GM21360 (cell line): ENCODE data around the gene FGA.
A peak's percentile ranks its signal among the peaks of the same experiment; 100 is the strongest.

ENCODE experiments used
- ATAC-seq: cut with Tn5 transposase; IDR thresholded peaks from one replicate; pipeline ENCODE4 v1.9.1; 2021; ENCODE audit warnings: mild to moderate bottlenecking, moderate library complexity; ENCODE audit not compliant: unreplicated experiment

FGA gene

DNA sequence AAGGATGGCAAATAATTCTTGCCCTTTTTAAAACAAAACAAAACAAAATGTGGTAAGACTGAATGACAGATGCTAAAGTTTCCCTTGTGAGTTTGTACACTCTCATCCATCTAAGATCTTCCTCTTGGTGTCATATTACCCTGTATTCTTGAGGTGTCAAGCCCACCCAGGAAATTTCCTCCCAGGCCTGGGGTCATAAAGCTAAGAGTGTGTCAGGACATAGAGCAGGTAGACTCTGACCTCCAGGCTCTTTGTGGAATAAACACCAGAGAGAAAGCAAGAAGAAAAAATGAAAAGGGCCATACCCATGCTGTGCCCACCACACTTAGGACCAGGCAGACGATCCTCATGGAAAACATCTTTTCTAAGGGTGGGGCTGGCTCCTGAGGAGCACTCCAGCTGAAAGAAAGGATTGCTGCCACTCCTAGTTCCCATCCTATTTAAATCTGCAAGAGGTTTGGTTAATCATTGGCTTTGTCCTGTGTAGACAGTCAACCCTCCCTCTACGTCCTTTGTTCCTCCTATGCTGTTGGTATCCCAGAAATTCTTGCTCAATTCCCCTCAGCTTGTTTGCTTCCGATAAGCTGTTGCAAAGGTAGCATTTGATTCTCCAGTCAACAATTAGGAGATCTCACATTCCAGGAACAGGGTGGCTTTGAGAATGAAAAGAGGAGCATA is at the start of gene FGA:
FGA (minus strand) TSS at position 414 of the 678 bp plus-strand sequence; CDS start at position 359, 55 bp downstream.
- no peak for ATAC-seq

DNA sequence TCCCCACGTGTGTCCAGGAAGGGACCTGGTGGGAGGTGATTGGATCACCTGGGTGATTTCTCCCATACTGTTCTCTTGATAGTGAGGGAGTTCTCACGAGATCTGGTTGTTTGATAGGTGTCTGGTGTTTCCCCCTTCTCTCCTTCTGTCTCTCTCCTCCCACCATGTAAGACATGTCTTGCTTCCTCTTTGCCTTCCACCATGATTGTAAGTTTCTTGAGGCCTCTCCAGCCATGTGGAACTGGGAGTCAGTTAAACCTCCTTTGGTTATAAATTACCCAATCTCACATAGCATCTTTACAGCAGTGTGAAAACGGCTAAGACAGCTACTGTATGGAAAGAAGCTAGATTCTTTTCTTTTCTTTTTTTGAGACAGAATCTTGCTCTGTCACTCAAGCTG is 43.5 kb upstream of the FGA start:
- no peak for ATAC-seq

DNA sequence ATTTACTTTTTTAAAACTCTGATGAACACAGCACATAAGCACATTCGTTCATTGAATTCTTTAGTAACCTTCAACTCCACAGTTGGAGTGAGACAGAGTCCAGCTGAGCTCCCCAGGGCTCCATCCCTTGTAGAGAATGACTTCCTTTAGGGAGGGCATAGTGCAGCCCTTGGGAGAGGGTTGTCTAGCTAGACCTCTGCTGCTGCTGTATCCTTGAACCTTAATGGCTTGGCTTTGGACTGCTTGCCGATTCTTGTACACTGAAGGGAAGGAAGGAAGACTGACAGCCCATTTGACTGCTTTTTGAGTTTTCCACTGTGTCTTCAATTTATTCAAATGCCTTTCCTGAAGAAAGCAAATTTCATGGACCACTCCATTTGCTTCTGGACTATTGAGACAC is 41.3 kb upstream of the FGA start:
- ATAC-seq: no peak

DNA sequence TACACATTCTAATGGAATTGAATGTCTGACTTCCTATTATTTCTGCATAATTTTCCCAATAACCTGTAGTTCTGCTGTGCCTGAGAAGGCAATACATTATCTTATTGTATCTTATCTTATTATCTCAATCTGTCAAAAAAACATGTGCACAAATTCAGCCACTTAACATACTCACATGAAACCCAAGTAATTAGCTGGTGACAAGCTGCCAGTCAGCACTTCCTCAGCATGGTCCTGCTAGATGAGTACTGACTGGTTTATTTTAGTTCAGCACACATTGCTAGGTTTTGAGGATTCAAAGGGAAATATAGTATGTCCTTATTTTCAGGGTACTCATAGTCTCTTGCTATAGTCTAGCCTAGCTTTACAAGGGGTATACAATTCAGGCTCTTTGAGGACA is 39.8 kb upstream of the FGA start:
- no peak for ATAC-seq

DNA sequence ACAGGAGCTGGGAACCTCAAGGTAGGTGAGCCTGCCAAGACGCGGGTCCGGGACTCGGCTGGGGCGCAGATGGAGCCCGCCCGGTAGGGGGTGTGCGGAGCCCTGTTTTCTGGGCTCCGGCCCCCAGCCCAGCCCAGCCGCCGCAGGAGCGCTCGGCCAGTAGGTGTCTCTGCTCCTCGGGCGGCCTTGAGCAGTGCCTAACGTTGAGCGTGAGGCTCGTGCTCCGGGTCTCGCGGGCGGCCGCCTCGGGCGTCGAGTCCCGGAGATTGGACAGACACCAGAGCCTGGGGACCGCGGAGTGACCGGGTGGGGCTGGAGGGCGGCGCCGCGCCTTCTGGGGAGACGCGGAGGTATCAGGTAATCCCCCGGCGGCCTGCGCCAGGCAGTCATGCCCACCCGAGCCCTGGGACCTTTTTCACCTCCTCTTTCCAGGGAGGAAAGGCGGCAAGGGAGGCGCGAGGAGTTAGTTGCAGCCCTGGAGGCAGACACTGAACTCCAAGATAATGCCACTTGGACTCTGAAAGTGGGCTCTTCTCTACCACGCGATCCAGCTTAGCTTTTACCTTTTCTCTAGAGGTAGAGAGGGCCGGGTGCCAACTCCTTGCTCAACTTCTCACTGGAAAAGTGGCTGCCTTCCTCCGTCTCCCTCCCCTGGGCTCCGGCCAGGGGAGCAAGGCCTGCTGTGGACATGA is 36.4 kb upstream of the FGA start:
- ATAC-seq: peak; percentile 97

DNA sequence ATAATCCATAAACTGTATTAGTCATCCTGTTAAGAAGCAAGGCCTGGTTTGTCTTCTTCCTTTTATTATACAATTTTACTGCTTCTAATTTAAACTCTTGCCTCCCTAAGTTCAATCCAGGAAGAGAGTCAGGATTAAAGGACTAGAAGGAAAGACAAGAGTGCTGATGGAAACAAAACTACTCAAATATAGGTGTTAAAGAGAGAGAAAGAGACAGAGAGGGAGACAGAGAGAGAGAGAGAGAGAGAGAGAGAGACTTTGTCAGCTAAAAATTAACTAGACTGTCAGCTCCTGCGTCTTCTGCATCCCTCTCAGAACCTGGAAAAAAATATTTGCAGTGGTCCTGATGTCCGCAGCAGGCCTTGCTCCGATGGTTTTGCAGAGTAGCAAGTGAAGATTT is 35.4 kb upstream of the FGA start:
- ATAC-seq: no peak

DNA sequence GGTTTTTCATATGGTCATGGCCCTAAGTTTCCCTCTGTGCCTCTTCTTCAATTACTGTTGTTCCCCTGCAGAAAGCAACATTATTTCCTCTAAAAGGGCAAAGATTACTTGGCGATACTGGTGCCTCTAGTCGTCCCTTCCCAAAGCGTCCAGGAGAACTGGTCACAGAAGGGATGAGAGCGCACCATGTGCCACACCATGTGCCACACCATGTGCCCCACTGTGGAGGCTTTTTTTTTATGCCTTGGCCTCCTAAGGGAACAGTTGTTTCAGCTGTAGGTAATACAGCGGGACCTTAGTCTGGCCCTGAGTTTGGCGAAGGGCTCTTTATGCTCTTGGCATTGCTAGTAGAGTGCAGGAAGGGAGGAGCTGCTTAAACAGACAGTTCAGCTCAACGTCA is 33.5 kb upstream of the FGA start:
- ATAC-seq: no peak

DNA sequence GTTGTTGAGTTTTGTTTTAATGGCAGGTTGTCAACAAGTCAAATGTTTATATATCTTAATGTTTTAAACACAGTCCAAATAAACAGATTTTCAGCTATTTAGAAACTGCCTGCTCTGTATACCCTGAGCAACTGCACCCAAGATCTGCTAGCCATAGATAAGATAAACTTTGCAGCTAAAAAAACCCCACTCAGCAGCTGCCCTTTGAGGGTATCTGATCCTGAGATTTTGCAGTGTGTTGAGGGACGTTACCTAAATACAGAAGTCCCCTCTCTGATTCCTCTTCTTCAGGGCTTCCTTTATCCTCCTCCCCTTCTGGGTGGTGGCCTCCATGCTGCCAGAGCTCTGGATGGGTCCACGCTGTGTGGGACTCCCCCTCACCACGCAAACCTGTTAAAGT is 32.9 kb upstream of the FGA start:
- no peak for ATAC-seq

DNA sequence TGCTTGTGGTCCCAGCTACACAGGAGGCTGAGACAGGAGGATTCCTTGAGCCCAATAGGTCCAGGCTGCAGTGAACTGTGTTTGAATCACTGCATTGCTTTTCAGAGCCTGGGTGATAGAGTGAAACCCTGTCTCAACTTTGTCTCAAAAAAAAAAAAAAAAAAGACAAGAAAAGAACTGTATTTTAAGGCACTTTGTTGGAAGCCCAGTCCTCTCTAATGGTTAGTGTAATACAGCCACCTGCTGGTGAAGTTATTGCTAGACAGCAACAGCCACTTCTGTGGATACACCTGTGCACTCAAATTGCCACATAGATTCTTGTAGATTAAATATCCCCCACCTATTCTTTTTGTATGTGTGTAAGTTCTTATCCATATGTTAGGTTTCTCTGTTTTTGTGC is 32.1 kb upstream of the FGA start:
- peak; percentile 40 for ATAC-seq

DNA sequence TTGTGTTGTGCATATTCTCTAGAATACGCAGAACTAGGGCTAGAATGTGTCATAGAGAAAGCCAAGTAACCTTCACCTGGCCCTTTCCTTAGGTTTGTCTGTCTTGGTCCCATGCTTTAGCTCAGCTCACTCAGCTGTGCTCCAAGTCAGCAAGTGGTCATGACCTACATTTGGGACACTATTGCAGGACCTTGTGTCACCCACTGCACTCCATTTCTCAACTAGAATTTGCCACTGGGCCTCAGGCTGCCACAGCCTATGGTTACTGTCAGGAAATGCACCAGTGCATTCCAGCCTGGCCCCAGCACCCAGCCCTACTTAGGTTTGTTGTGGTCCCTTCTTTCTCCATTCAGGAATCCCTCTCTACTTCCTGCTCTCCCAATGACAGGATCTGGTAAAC is 29.6 kb upstream of the FGA start:
- no peak for ATAC-seq

DNA sequence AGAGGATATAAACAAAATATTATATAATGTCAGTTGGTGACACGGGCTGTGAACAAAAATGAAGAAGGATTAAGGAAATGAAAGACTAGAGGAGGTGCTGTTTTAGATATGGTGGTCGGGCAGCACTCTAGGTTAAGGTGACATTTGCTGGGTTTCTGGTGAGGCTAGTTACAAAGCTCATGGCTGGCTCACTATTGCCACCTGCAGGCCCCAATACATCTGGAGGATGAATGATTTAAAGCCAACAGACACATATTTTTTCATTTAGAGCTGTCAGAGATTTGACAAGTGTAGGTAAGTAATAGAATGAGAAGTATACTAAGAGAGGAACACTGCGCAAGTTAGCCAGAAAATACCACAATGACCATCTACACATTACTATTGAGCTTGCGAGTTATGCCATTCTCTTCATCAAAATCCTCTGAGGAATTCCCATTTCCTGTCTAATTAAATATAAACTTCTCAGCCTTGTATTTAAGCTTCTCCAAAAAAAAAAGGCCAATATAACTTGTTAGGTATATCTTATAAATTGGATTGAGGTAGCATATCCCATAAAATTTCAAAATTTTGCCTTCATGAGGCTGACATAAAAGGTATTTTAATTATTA is 28.3 kb upstream of the FGA start:
- ATAC-seq: peak; percentile 71

DNA sequence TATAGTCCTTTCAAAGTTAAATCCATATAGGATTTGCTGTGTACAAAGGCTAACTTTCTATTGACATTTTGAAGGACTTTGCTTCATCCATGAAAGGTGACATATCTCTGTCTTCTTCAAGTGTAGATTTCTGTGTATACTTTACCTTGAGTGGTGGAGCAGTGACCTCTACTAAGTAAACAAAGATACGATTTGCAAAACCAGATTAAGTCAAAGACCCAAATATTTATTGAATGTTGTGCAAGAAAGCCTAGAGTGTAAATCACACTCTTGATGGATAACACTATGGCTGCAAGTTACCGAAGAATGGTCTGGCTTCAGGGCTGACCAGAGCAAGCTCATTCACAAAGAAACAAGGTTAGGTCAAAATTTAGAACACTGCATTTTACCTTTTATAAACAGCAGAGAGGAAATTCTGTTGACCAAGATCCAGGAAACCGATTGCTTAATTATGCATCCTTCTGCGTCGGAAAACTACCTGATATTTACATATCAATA is 27.3 kb upstream of the FGA start:
- ATAC-seq: no peak

DNA sequence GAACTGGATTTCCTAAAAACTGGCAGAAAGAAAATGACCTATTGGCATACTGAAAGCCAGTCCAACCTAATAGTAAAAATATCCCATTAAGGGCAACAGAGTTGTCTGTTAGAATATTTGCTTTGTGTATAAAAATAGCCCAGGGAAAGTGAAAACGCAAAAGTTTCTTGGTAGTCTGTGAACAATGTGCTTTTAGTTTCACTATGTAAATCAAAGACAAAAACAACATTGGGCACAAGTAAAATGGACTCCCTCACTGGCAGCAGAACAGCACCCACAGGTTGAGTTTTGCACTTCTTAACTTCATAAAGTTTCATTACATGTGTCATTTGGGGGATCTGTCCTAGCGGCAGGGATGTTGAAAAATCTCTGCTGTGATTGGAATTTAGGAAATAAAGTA is 26.2 kb upstream of the FGA start:
- ATAC-seq: peak; percentile 91

DNA sequence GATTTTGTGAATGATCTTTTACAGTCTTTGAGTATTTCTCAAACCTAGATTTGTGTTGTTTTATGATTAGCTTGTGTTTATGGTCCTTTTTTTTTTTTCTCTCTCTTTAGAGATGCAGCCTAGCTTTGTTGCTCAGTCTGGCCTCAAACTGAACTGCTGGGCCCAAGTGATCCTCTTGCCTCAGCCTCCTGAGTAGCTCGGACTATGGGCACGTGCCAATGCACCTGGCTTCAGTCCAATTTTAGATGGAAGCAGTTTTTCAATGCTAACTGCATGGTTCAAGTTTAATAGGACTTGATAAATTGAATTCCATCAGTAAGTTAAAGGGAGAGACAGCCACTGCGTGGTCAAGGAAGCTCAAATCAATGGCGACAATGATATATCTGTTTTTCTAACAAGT is 25.7 kb upstream of the FGA start:
- no peak for ATAC-seq

DNA sequence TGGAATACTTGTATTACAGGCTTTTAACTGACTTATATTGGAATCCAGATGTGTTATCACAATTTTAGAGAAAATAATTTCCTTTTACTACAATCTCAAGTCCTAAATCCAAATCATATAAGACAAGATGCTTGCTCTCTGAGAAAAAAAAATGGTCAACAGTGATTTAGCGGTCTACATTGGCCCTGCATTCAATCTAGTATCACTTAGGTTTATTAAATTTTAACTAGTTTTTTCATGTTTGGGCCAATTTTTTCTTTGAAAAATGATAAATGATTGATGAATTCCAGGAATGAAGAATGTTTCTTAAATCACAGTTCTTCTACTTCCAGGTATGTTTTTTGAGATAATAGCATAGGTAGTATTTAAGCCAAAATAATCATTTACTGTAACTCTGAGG is 24.7 kb upstream of the FGA start:
- ATAC-seq: no peak

DNA sequence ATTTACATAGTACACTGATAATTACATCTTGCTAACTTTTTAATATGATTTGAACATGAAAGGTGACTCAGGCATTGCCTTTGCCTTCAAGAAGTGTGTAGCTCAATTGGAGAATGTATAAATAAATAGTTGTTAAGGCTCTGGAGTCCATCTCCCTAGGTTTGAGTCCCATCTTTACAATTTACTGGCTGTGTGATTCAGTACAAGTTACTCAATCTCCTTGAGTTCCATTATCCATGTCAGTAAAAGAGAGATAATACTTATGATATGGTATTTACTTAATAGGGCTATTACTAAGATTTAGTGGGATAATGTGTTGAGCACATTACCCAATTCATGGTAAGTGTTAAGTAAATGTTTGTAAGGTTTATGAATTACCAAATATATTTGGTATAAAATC is 23.8 kb upstream of the FGA start:
- no peak for ATAC-seq

DNA sequence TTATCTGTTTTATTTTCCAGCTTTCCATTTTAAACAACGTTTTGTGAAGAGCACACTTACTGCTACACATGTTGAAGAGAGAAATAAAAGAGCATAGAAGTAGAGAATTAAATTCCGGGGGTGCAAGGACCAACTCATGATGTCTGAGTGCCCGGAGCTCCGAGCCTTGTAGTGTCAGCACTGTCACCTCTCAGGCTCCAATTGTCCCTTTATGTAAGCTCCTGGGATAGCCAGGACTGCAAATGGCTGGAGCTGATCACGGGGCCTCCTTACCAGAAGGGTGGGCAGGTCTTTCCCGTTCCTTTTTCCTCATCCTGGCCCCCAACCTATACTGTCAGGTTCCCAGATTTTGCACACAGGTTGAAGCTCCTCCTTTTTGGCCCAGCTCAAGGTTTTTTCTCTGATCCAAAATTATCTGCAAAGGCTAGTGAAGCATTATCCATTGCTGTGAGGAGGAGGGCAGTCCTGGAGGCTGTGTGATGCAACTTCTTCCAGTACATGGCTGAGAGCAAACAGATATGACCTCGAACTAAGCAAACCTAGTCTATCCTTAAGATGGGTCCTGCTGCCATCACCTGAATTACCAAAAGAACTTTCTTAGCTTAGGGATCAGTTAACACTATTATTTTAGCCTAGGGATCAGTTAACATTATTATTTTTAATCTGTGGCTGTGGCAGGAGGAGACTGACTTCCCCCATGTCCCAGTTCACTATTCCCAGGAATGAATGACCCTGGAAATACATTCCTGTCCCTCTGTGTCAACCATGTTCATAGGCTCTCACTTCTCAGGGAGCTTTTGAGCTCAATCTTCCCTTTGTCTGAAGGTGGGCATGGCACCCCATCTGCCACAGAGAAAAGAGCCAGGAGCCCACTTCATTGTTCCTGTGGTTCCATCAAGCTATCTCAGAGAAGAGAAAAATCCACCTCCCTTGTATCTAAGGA is 22.2 kb upstream of the FGA start, which contains the start of gene FGG:
FGG (minus strand) TSS at position 185 of the 943 bp plus-strand sequence; CDS start at position 138, 47 bp downstream.
- ATAC-seq: no peak

DNA sequence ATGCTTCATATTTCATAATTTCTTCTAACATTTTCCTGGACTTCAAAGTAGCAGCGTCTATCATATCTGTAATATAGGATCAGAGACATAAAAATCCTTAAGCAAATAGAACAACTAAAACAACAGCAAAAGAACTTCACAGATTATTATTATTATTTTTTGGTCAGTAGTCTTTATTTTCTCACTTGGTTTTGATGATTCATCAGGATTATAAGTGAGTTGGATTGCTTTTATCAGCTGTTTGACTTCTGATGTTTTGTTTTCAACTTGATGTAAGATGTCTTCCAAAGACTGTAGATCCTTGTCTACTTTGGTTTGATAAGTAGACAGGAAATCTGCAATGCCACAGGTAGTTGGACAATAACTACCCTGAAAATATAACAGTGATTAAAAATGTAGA is 21.3 kb upstream of the FGA start:
- ATAC-seq: no peak

DNA sequence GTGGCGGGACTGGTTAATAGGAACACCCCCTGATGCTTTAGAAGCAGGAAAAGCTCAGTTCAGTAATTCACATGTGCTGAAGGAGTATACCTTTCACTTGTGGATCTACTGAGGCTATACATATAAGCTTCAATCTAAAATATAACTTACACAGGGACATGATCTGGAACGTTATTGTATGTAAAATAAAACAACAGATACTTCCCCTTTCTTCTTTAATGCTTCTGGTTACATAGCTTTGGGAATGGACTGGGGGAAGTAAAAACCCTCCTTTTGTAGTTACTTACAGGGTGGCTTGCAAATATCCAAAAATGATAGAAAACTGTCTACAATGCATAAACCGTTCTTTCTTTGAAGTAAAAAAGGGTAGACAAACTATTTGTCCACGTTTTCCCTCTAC is 20.0 kb upstream of the FGA start:
- ATAC-seq: no peak

DNA sequence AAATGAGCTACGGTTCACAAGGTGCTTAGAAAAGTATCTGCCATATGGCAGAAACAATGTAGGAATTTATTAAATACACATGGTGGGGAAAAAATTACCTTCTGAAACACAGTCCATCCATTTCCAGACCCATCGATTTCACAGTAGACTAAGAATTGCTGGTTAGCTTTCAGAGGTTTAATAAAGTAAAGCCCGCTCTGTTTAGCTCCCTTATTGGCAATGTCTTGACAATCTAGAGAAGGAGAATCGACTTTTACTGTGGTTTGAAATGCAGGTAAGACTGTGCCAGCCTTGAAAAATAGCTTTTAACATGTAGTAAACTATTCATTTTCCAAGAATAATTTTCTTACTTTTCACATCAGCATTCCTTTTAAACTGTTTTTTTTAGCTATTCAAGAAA is 19.0 kb upstream of the FGA start:
- no peak for ATAC-seq
